IMR-90 (cell line): ENCODE data around the gene TRIM44.

Experiments used
- CEBPB ChIP-seq: IDR thresholded peaks from 2 replicates; pipeline ENCODE4 v1.6.1; 2012; ENCODE audit warnings: low read depth, low read length, improper control_type of control experiment
- MAFK ChIP-seq: IDR thresholded peaks from 2 replicates; pipeline ENCODE4 v1.6.1; 2012; ENCODE audit warnings: low read depth, low read length, improper control_type of control experiment
- MXI1 ChIP-seq: IDR thresholded peaks from 2 replicates; pipeline ENCODE4 v1.6.1; 2012; ENCODE audit warnings: low read depth, mild to moderate bottlenecking, low read length, moderate library complexity, borderline replicate concordance
- POLR2A ChIP-seq: IDR thresholded peaks from 2 replicates; pipeline ENCODE4 v1.6.1; 2012; ENCODE audit warnings: mild to moderate bottlenecking, low read depth, low read length
- SMC3 ChIP-seq: fragments of 150-350 bp; IDR thresholded peaks from 2 replicates; pipeline ENCODE4 v1.6.1; 2016; ENCODE audit warnings: low read depth, mild to moderate bottlenecking, antibody characterized with exemption, low read length, moderate library complexity
- TF ChIP-seq, protein P1 (sequence below): conservative IDR thresholded peaks from 2 replicates; pipeline ENCODE4 v1.5.1; 2012; ENCODE audit warnings: mild to moderate bottlenecking, low read depth, low read length, improper control_type of control experiment
- TF ChIP-seq, protein P2 (sequence below): fragments of 150-350 bp; IDR thresholded peaks from 2 replicates; pipeline ENCODE4 v1.6.1; 2017; ENCODE audit warnings: mild to moderate bottlenecking, antibody characterized with exemption, low read length, low read depth

- no peak for TF ChIP-seq POLR2A
- TF ChIP-seq SMC3: no peak
- TF ChIP-seq, protein P1, sequence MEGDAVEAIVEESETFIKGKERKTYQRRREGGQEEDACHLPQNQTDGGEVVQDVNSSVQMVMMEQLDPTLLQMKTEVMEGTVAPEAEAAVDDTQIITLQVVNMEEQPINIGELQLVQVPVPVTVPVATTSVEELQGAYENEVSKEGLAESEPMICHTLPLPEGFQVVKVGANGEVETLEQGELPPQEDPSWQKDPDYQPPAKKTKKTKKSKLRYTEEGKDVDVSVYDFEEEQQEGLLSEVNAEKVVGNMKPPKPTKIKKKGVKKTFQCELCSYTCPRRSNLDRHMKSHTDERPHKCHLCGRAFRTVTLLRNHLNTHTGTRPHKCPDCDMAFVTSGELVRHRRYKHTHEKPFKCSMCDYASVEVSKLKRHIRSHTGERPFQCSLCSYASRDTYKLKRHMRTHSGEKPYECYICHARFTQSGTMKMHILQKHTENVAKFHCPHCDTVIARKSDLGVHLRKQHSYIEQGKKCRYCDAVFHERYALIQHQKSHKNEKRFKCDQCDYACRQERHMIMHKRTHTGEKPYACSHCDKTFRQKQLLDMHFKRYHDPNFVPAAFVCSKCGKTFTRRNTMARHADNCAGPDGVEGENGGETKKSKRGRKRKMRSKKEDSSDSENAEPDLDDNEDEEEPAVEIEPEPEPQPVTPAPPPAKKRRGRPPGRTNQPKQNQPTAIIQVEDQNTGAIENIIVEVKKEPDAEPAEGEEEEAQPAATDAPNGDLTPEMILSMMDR: no peak
- TF ChIP-seq MXI1: no peak
- no peak for TF ChIP-seq MAFK
- TF ChIP-seq, protein P2, sequence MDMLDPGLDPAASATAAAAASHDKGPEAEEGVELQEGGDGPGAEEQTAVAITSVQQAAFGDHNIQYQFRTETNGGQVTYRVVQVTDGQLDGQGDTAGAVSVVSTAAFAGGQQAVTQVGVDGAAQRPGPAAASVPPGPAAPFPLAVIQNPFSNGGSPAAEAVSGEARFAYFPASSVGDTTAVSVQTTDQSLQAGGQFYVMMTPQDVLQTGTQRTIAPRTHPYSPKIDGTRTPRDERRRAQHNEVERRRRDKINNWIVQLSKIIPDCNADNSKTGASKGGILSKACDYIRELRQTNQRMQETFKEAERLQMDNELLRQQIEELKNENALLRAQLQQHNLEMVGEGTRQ: no peak
- no peak for TF ChIP-seq CEBPB
Observed at GRCh38 chr11:35802672-35803071, 140.1 kb downstream of the TRIM44 start.
